ENCODE measurements around the gene SLC8B1.

DNA sequence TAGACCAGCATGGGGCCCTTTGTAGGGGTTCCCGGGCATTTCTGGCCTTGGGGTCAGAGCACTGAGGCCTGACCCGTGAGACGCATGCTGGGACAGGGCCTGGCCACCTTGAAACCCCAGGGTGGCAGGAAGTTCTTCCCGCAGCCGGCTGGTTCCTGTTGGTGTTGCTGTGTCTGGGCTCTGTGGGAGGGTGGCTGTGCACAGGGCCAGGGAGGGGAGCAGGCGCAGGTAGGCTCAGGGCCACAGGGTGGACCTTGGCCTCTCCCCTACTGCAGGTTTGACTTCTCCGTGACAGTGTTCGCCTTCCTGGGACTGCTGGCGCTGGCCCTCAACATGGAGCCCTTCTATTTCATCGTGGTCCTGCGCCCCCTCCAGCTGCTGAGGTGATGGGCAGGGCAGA, 48.2 kb downstream of the SLC8B1 start:
- TF ChIP-seq, protein P1, sequence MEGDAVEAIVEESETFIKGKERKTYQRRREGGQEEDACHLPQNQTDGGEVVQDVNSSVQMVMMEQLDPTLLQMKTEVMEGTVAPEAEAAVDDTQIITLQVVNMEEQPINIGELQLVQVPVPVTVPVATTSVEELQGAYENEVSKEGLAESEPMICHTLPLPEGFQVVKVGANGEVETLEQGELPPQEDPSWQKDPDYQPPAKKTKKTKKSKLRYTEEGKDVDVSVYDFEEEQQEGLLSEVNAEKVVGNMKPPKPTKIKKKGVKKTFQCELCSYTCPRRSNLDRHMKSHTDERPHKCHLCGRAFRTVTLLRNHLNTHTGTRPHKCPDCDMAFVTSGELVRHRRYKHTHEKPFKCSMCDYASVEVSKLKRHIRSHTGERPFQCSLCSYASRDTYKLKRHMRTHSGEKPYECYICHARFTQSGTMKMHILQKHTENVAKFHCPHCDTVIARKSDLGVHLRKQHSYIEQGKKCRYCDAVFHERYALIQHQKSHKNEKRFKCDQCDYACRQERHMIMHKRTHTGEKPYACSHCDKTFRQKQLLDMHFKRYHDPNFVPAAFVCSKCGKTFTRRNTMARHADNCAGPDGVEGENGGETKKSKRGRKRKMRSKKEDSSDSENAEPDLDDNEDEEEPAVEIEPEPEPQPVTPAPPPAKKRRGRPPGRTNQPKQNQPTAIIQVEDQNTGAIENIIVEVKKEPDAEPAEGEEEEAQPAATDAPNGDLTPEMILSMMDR (IDR thresholded peaks at IDR 0.05): no peak
- TF ChIP-seq POLR2AphosphoS5 (IDR thresholded peaks at IDR 0.05): no peak
